Lower leg skin (tissue), 3 donors: ENCODE data around the gene FBXO15.

Experiments used
- CTCF ChIP-seq, 3 donors: fragments of 450-650 bp; IDR thresholded peaks; one replicate each; pipeline ENCODE4 v1.5.1; 2016; ENCODE audit warnings: antibody characterized with exemption in 3 of 3, mild to moderate bottlenecking in 3 of 3, moderate library complexity in 2 of 3
- POLR2A ChIP-seq, 2 donors: fragments of 450-650 bp; IDR thresholded peaks; one replicate each; pipeline ENCODE4 v1.6.1; 2016 to 2017; ENCODE audit warnings: antibody characterized with exemption in 2 of 2, mild to moderate bottlenecking in 1 of 2, moderate library complexity in 1 of 2

GRCh38 chr18:74179623-74180199 lies 32.1 kb upstream of the FBXO15 start:
- TF ChIP-seq CTCF (IDR thresholded peaks at IDR 0.05) (no peak), POLR2A (IDR thresholded peaks at IDR 0.05) (no peak)
